NCI-H748 (cell line): Measurements from ENCODE around the gene NFYB.
"Not testable (repeated sequence)": the region's sequence is repeated elsewhere in the genome, so short reads cannot be mapped to it uniquely, and the experiment has no call there.

Experiments used
- DNase-seq: peaks from one replicate; lab custom pipeline; 2025; ENCODE audit not compliant: unreplicated experiment; lab: John Stamatoyannopoulos, UW

The NFYB gene

GRCh38 chr12:104137902-104138796, at the start of gene NFYB:
Gene NFYB (minus strand): TSS chr12:104138210. CDS start chr12:104135453, 2,757 bp downstream.
- DNase-seq, result peak; percentile 99

- DNase-seq, result no peak
These were observed 49.6 kb upstream of the NFYB start for GRCh38 chr12:104187446-104188155.

GRCh38 chr12:104183443-104183842, 45.4 kb upstream of the NFYB start:
- DNase-seq, result no peak

- DNase-seq, result no peak
These were observed 44.8 kb upstream of the NFYB start for GRCh38 chr12:104182621-104183378.

GRCh38 chr12:104182144-104182543, 44.1 kb upstream of the NFYB start:
- DNase-seq, result no peak

GRCh38 chr12:104181313-104181712, 43.3 kb upstream of the NFYB start:
- no peak for DNase-seq

GRCh38 chr12:104180374-104180773, 42.4 kb upstream of the NFYB start:
- DNase-seq, result no peak

GRCh38 chr12:104177663-104178501, 39.9 kb upstream of the NFYB start:
- no peak for DNase-seq

- DNase-seq, result no peak
These were observed 39.3 kb upstream of the NFYB start for GRCh38 chr12:104177336-104177662.

GRCh38 chr12:104175726-104176247, 37.8 kb upstream of the NFYB start:
- DNase-seq, result no peak

GRCh38 chr12:104173804-104174203, 35.8 kb upstream of the NFYB start:
- DNase-seq, result not testable (repeated sequence)

- DNase-seq, result peak; percentile 8
These were observed 34.5 kb upstream of the NFYB start for GRCh38 chr12:104172570-104172947.

- no peak for DNase-seq
These were observed 34.0 kb upstream of the NFYB start for GRCh38 chr12:104171785-104172569.

GRCh38 chr12:104168596-104168995, 30.6 kb upstream of the NFYB start:
- DNase-seq, result no peak

GRCh38 chr12:104167519-104168458, 29.8 kb upstream of the NFYB start:
- no peak for DNase-seq

- no peak for DNase-seq
These were observed 28.5 kb upstream of the NFYB start for GRCh38 chr12:104166465-104166864.

- no peak for DNase-seq
These were observed 27.8 kb upstream of the NFYB start for GRCh38 chr12:104165801-104166200.

GRCh38 chr12:104164634-104165033, 26.6 kb upstream of the NFYB start:
- DNase-seq, result no peak

- DNase-seq, result no peak
These were observed 25.6 kb upstream of the NFYB start for GRCh38 chr12:104163631-104164030.
